K562 (cell line): ENCODE results near the gene AFF2. TPM values are rescaled to one million over a fixed set of nuclear protein-coding genes. Genes with fewer than 3 reads are reported as not detected.

Experiments used
- ATAC-seq: fragments of 200-7000 bp; cut with Tn5 transposase; 3 replicates; pipeline ENCODE4 v1.9.1; 2020; ENCODE audit warnings: moderate library complexity
- BruUV-seq: library from RNA; stranded (reverse); fragments of 400-500 nt; replicated peaks from 2 replicates; lab custom pipeline; 2021; lab: Mats Ljungman, UMichigan
- CTCF ChIA-PET: fragments of 300-600 bp; formaldehyde crosslinking; extraction: SDS; loops from one replicate; lab custom pipeline; 2021; ENCODE audit warnings: low intra/inter-chr PET ratio; lab: Yijun Ruan, JAX
- POLR2A ChIA-PET: fragments of 300-600, 350-650 bp; sonication (Branson Sonifier 250); formaldehyde crosslinking; extraction: SDS; loops from one replicate; lab custom pipeline; 2021; ENCODE audit warnings: antibody characterized with exemption, inconsistent platforms; lab: Yijun Ruan, JAX
- DNase-seq, 4 experiments: peaks; one replicate each; pipeline versions ENCODE4 v3.0.0 to v3.0.0-alpha.2; 2011 to 2018; ENCODE audit warnings: low spot score in 3 of 4, mixed read lengths in 3 of 4; ENCODE audit errors: extremely low read depth in 1 of 4
- FAIRE-seq: peaks from 2 replicates; lab custom pipeline; 2011; peaks lifted over from hg19 to GRCh38; lab: Jason Lieb, UNC
- H2AFZ ChIP-seq: 2 replicates; pipeline ENCODE4 v1.6.0; 2011; ENCODE audit warnings: low read depth, low read length, control low read depth, inconsistent platforms
- H3K27ac ChIP-seq: fragments of 200-600 bp; 3 replicates; pipeline ENCODE4 v1.8.0; 2011; ENCODE audit warnings: low read depth, mild to moderate bottlenecking, control low read depth, inconsistent platforms, low read length, moderate library complexity, mixed read lengths; ENCODE audit errors: extremely low read depth
- H3K27me3 ChIP-seq, 2 experiments: fragments of 300-600 bp in 1 of 2; 2 replicates in 1 of 2; 3 replicates in 1 of 2; pipeline versions ENCODE4 v1.6.0 to v1.8.0; 2011; ENCODE audit warnings: inconsistent platforms in 2 of 2, low read length in 2 of 2, mild to moderate bottlenecking in 1 of 2, mixed read lengths in 1 of 2, moderate library complexity in 1 of 2; ENCODE audit not compliant: control insufficient read depth in 2 of 2, insufficient read depth in 2 of 2
- H3K36me3 ChIP-seq: fragments of 300-600 bp; 3 replicates; pipeline ENCODE4 v1.8.0; 2011; ENCODE audit warnings: mild to moderate bottlenecking, low read length, inconsistent platforms; ENCODE audit not compliant: control insufficient read depth, insufficient read depth
- H3K4me1 ChIP-seq, 2 experiments: fragments of 200-600 bp in 1 of 2; replicated peaks in 1 of 2; 2 replicates in 1 of 2; 3 replicates in 1 of 2; pipeline versions ENCODE4 v1.5.1 to v1.8.0; 2011; ENCODE audit warnings: inconsistent platforms in 2 of 2, low read length in 2 of 2, mild to moderate bottlenecking in 1 of 2, mixed read lengths in 1 of 2, moderate library complexity in 1 of 2; ENCODE audit not compliant: control insufficient read depth in 2 of 2, insufficient read depth in 2 of 2
- H3K4me2 ChIP-seq: 2 replicates; pipeline ENCODE4 v1.6.1; 2011; ENCODE audit warnings: low read length, control low read depth, inconsistent platforms, mixed read lengths; ENCODE audit not compliant: insufficient read depth
- H3K4me3 ChIP-seq: fragments of 200-600 bp; sonication (generic), shearing (Covaris generic); 2 replicates; pipeline ENCODE4 v1.5.1; 2016; ENCODE audit warnings: control low read depth, inconsistent platforms
- H3K79me2 ChIP-seq: fragments of 200-600 bp; 3 replicates; pipeline ENCODE4 v1.8.0; 2011; ENCODE audit warnings: low read length, inconsistent platforms; ENCODE audit not compliant: control insufficient read depth, insufficient read depth
- H3K9ac ChIP-seq, 2 experiments: 2 replicates each; pipeline versions ENCODE4 v1.6.0 to v1.6.1; 2011; ENCODE audit warnings: low read depth in 2 of 2, low read length in 2 of 2, control low read depth in 1 of 2, inconsistent platforms in 1 of 2, mild to moderate bottlenecking in 1 of 2, mixed read lengths in 1 of 2; ENCODE audit not compliant: insufficient read depth in 1 of 2
- H3K9me1 ChIP-seq: one replicate; pipeline ENCODE4 v1.6.0; 2011; ENCODE audit warnings: inconsistent platforms, mild to moderate bottlenecking, low read length, moderate library complexity; ENCODE audit not compliant: control insufficient read depth, insufficient read depth
- H3K9me3 ChIP-seq: replicated peaks from 2 replicates; pipeline ENCODE4 v1.5.1; 2011; ENCODE audit warnings: low read depth, low read length, inconsistent platforms; ENCODE audit not compliant: control insufficient read depth, insufficient read depth
- H4K20me1 ChIP-seq: replicated peaks from 2 replicates; pipeline ENCODE4 v1.6.1; 2011; ENCODE audit warnings: low read length, inconsistent platforms, mixed read lengths; ENCODE audit not compliant: control insufficient read depth, insufficient read depth
- CHCHD3 ChIP-seq: fragments of 250-450 bp; sonication (Bioruptor Pico); IDR thresholded peaks from 2 replicates; pipeline ENCODE4 v2.1.2; 2022; ENCODE audit warnings: mild to moderate bottlenecking
- MEIS2 ChIP-seq: fragments of 450-650 bp; IDR thresholded peaks from 2 replicates; pipeline ENCODE4 v1.6.1; 2014; ENCODE audit warnings: mild to moderate bottlenecking; ENCODE audit not compliant: partially characterized antibody
- PCBP2 ChIP-seq: fragments of 200-400 bp; formaldehyde crosslinking; IDR thresholded peaks from 2 replicates; pipeline ENCODE4 v1.6.1; 2018; ENCODE audit warnings: low read length, low read depth, mild to moderate bottlenecking, moderate library complexity; ENCODE audit not compliant: poor library complexity, severe bottlenecking
- RBM14 ChIP-seq: fragments of 200-400 bp; formaldehyde crosslinking; IDR thresholded peaks from 2 replicates; pipeline ENCODE4 v1.6.1; 2018; ENCODE audit warnings: low read depth, mild to moderate bottlenecking, low read length, moderate library complexity, borderline replicate concordance; ENCODE audit not compliant: insufficient read depth
- ZNF184 ChIP-seq: sonication (generic); formaldehyde crosslinking; IDR thresholded peaks from 2 replicates; pipeline ENCODE4 v1.5.0; 2020; ENCODE audit warnings: missing genetic modification reagents
- ZNF644 ChIP-seq: fragments of 200-800 bp; sonication (Bioruptor generic); IDR thresholded peaks from 2 replicates; pipeline ENCODE4 v1.6.1; 2016; ENCODE audit warnings: low read depth, missing genetic modification characterization, missing compliant biosample characterization
- ZNF77 ChIP-seq: fragments of 250-450 bp; sonication (Bioruptor Pico); IDR thresholded peaks from 2 replicates; pipeline ENCODE4 v1.5.0; 2020
- WGBS: fragments of 100-300 bp; shearing (Covaris generic); methylation state at CpG from one replicate; pipeline ENCODE4 v1.1.6; 2016; ENCODE audit warnings: low coverage, mixed read lengths; ENCODE audit not compliant: insufficient coverage; ENCODE audit errors: missing lambda C conversion rate; 5-methylcytosine and 5-hydroxymethylcytosine counted together
- in situ Hi-C: fragments of 300-500 bp; cut with MboI; formaldehyde crosslinking; loops from 4 replicates; pipeline ENCODE4 v1.15.0; 2018; ENCODE audit warnings: inconsistent platforms, mixed read lengths
- intact Hi-C: fragments of 100-400 bp; cut with micrococcal nuclease; formaldehyde crosslinking; loops from 2 replicates; pipeline ENCODE4 v1.14.2; 2022
- polyA plus RNA-seq, 8 experiments: library from polyadenylated mRNA; depleted of rRNA in 4 of 8; stranded (reverse) in 5 of 8; unstranded in 3 of 8; fragments of >200 nt; fragmentation: Nextera tagmentation in 2 of 8; fragmentation: Illumina TruSeq in 1 of 8; extraction: Ambion mirVana in 2 of 8; extraction: Trizol in 1 of 8; gene quantifications; 2 replicates each; pipeline versions ENCODE4 v1.2.1 to v1.2.3, GENCODE V29; 2011 to 2014; ENCODE audit warnings: inconsistent platforms in 1 of 8, missing spikeins in 1 of 8
- total RNA-seq, 7 experiments: library from RNA; depleted of rRNA in 6 of 7; stranded (reverse); fragments of >200 nt in 6 of 7; fragmentation: Illumina TruSeq in 2 of 7; extraction: Trizol in 2 of 7; gene quantifications; 2 replicates each; pipeline versions ENCODE4 v1.2.1 to v1.2.3, GENCODE V29; 2011 to 2021; ENCODE audit warnings: low replicate concordance in 1 of 7

AFF2 gene
- total and polyA plus RNA-seq, 9 of the 15 experiments (the other 6 are each of a cell fraction or from before 2014, with no cell fraction given) = 0.01 to 0.20 (median 0.07) TPM

DNA sequence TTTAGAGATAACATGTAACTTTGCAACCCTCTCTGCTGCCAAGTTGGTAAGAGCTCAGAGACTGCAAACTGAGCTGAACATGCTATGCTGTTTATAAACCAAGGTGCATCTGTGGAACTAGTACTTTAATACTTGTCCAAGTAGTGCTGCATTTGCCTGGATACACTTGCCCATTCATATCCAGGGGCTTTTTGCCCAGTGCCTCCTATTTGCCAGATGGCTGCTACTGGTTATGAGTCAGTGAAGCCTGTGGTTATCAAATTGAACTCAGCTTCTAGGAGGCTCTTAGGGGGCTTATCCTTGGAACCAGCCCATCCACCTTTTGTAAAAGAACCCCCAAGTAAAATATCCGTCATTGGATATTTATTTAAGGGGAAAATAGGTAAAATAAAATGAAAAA, 79.6 kb downstream of the AFF2 start:
- Histone ChIP-seq H3K27me3 (no peaks in the 10 kb centered on the region), H3K4me3 (no peak overlapping the region), H3K4me2 (no peak overlapping the region), H3K9me3 (peaks cover 1% of the 10 kb centered on the region), H4K20me1 (no peaks in the 10 kb centered on the region), H2AFZ (no peak overlapping the region), H3K9me1 (no peaks in the 10 kb centered on the region), H3K36me3 (no peaks in the 10 kb centered on the region), H3K4me1 (no peaks in the 10 kb centered on the region), H3K9ac (no peak overlapping the region), H3K79me2 (no peaks in the 10 kb centered on the region), H3K27ac (no peak overlapping the region)
- no peak for DNase-seq
- no peak for ATAC-seq
- in situ Hi-C loops (no loop called here), intact Hi-C loops (no loop called here)
- 0% methylated on average over 1 of the region's 1 CpG for WGBS
- FAIRE-seq = no peak
- TF ChIP-seq ZNF77 = no peak
- TF ChIP-seq PCBP2 = no peak
- TF ChIP-seq MEIS2 = no peak
- no peak for TF ChIP-seq ZNF644 (tag)
- ChIA-PET CTCF (no interaction called here), POLR2A (no interaction called here)
- no TSS peak for BruUV-seq

DNA sequence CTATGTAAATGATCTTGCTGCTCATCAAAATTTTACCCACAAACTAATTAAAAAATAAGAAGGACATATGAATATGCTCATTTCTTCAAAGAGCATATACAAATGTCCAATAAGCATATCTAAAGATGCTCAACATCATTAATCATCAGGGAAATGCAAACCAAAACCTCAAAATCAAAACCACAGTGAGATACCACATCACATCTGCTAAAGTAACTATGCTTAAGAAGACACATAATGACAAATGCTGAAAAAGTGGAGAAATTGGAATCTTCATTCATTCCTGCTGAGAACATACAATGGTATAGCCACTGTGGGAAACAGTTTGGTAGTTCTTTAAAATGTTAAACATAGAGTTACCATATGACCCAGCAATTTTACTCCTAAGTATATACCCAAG, 81.9 kb downstream of the AFF2 start:
- FAIRE-seq (no peak), DNase-seq (no peak), ATAC-seq (no peak)
- no peaks in the 10 kb centered on the region for H3K4me1 ChIP-seq
- H3K36me3 ChIP-seq = no peaks in the 10 kb centered on the region
- H2AFZ ChIP-seq = no peak overlapping the region
- H3K27ac ChIP-seq = no peak overlapping the region
- peaks cover 1% of the 10 kb centered on the region for H3K9me3 ChIP-seq
- no peaks in the 10 kb centered on the region for H4K20me1 ChIP-seq
- no peak overlapping the region for H3K9ac ChIP-seq
- in situ Hi-C loops (no loop called here), intact Hi-C loops (no loop called here)
- H3K79me2 ChIP-seq = no peaks in the 10 kb centered on the region
- H3K4me3 ChIP-seq = no peak overlapping the region
- no peak overlapping the region for H3K4me2 ChIP-seq
- no peaks in the 10 kb centered on the region for H3K9me1 ChIP-seq
- no peaks in the 10 kb centered on the region for H3K27me3 ChIP-seq
- CTCF ChIA-PET = no interaction called here
- no TSS peak for BruUV-seq
- POLR2A ChIA-PET = no interaction called here
- TF ChIP-seq RBM14 = no peak
- TF ChIP-seq CHCHD3 (CRISPR knock-in tag) = no peak
- no peak for TF ChIP-seq ZNF184 (CRISPR knock-in tag)
